Mucosa of gallbladder (tissue), 1 donor: ENCODE data around the gene TANC1. TPM values are rescaled to one million over a fixed set of nuclear protein-coding genes. Genes with fewer than 3 reads are reported as not detected.

Source experiments
- DNase-seq: peaks from one replicate; pipeline ENCODE4 v3.0.0-alpha.2; 2020; ENCODE audit warnings: low spot score
- total RNA-seq: library from RNA; stranded (reverse); gene quantifications from one replicate; pipeline ENCODE4 v1.2.1, GENCODE V29; 2021
- donor health status: DM: no; HTN: no; CAD: no.

TANC1 gene
- total RNA-seq, 1 donor from 2014 or later, result 40.1 TPM

DNA sequence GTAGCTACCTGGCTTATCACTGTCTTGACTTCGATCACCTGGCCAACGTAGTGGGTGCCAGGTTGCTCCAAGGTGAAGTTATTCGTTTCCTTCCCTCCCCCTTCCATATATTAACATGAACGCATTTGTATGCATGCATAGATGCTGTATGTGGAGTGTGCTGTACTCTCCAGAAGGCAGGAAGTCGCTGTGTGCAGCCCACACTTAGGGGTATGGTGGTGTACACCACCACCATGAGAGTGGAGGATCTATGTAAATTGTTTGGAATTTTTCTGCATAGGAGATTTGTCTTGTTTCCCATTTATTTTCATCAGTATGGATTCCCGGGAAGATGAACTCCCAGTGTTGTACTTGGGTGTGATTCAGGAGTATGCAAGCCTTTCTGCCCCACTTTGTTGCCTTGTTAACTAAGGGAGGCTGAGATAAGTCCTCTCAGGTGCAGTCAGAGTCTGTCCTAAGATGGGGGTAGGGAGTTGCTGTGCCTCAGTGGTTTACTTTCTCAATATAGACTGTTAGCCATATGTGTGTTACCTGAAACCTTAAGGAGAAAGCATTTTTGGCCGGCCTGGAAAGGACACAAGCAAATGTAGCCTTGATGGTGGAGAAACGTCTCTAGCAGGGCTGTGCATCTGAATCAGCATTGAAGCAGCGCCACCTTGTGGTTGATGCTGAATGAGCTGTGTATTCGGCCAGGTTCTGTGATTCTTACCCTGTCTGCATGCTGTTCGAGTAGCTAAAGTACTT lies 149.8 kb downstream of the TANC1 start:
- DNase-seq, result peak; percentile 90

DNA sequence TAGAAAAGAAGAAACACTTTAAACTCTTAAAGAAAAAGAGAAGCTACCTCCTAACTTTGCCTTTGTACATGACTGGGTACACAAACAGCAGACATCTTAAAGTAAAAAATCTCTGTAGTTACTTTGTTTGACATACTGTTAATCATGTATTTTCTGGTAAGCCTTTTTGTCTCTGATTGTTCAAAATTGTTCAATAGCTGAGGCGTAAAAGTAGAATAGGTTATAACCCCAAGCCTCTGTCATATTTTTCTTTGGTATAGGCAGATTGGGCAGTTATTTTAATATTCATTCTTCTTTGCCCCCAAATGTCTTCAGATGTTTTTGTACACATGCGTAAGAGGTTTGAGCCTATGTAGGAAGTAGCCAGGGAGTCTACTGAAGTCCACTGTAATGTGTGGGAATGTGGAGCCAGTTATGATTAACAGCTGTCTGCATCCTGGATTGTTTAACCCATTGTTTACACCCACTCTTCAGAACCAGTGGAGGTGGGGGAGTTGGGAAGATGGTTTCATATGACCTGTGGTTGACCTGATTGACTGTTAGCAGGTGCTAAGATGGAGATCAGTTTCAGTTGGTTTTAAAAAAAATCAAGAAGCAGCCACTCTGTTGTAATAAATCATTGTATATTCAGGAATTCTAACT lies 150.5 kb downstream of the TANC1 start:
- no peak for DNase-seq

DNA sequence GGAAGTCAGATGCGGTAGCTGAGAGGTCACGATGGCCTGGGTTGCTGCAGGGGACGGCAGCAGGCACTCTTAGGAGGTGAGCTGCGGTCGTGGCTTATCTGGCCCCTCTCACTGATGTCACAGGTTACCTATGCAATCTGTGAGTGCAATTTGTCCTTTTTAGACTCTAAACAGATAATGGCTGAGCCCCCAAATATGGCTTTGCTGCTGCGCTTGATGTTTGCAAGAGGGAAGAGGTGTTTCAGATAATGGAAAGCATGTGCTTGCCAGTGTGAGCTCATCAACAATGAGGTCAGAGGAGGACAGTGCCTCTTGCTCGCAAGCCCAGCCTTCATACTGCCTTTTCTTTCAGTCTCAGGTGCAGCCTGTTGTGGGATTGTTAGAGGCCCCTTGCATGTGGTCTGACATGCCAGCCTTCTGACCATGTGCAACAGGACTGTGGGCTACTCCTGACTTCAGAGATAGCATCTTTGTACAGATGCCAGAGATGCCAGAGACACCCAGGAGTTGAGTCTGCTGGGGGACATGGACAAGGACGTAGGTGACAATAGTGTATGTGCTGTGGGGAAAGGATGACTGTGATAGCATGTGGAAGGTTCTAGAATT lies 151.3 kb downstream of the TANC1 start:
- no peak for DNase-seq

DNA sequence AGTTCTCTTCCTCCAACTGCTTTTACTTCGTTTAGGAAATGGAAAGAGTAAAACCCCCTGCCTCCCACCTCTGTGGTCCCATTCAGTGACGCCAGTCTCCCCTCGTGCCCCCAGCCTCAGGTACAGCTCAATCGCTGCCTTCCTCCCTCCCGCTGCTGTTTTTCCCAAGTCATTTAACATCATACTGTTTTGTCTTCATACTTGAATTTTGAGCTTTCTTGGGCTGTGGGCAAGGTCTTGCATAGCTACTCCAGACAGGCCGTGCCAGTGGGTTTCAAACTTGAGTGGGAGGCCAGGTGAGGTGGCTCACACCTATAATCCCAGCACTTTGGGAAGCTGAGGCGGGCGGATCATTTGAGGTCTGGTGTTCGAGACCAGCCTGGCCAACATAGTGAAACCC lies 155.3 kb downstream of the TANC1 start:
- DNase-seq, result no peak

DNA sequence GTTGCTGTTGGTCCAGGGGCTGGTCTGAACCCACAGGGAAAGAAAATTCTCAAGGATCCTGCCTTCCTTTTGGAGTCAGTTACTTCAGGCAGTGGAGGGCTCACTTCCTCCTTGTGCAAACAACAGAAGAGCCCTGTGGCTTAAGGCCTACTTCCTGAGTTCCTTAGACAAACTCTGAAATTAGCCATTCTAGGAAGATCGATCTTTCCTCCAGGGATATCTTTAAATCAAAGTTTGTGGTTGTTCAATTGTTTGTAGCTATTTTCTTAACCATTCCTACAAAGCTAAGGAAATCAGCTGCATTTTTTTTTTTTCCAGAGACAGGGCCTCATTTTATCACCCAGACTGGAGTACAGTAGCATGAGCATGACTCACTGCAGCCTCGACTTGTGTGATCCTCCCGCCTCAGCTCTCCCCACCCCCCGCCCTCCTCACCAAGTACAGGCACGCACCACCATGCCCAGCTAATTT lies 156.0 kb downstream of the TANC1 start:
- DNase-seq, result no peak

DNA sequence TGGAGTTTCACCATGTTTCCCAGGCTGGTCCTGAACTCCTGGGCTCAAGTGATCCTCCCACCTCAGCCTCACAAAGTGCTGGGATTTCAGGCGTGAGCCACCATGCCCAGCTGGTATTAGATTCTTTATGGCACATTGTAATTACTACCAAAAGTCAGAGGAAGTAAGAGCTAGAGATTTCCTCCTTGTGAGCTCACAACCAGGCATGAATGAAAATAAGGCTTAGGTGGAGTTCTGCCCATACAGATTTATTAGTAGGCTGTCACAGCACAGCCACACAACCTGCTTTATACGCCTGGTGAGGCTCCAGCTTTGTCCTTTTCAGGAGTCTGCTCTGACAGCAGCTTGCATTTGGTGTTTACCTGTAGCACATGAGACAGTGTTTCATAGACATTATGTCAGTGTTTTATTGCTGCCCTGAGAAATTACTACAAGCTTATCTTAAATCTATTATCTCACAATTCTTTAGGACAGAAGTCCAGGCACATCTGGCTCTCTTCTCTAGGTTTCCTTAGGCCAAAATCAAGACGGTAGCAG lies 156.6 kb downstream of the TANC1 start:
- no peak for DNase-seq

DNA sequence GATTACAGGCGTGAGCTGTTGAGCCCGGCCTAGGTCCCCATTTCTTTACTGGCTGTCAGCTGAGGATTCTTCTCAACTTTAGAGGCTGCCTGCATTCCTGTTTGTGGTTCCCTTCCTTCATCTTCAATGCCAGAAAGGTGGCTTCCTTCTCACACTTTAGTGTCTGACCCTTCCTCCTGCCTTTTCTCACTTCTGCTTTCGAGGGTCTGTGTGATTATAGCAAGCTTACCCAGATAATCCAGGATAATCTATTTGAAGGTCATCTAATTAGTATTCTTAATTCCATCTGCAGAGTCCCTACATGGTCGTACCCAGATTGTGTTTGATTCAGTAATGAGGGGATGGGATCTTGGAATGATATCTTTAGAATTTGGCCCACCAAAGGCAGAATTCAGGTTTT lies 157.4 kb downstream of the TANC1 start:
- no peak for DNase-seq

DNA sequence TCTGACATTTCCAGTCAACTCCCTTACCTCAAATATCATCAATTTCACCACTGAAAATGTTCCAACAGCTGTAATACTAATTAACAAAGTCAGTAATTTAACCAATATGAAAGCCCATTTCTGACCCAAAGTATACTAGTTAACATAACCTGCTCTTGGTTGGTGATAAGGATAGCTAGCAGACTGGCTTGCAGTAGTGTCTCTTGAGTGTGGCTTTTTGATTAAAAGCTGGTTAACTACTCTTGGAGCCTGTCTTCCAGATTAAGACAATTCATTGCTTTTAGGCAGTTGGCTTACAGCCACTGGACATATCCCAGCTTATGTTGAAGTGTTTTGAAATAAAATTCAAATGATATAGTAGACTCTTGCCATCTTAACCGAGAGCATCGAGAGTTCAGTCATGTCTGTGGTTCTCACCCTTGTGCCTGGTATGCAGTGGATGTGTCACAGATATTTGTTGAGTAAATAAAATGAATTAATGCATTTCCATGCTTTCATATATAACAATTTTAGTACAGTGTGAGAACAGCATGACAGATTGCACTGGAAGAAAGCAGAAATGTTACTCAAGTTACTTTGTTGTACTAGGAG lies 158.1 kb downstream of the TANC1 start:
- no peak for DNase-seq

DNA sequence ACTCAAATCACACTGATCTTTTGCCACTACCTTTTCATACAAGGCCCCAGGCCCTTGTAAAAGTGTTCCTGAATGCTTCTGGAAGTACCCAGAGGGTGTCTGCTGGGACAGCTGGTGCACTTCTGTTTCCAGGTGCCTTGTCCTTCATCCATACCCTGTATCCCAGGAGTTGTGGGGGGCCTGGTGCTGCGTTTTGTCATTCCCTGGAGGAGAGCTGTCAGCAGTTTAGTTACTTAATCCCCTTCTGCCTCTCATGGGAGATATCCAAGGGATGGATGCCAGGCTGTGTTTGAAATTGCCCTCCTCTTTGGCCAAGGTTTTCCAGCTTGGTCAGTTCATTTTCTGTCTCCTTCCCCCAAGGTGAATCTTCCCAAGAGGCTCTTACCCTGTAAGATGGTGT lies 159.8 kb downstream of the TANC1 start:
- DNase-seq, result no peak

DNA sequence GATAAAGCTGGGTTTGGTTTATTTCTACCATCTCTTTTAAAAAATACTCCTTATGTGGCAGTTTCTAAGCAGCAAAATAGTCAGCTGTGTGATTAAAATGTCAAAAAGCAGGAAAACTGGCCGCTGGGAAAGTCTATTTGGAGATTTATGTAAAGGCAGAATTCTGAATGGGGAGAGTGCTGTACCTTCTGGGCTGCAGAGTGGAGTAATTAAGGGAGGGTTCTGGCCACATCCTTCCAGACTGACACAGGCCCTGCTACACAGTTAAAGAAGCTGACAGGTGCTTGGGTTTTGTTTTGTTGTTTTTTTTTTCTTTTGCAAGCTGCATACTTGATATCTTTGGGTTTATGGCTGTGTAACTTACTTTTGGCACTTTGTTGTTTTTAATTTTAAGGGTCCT lies 160.8 kb downstream of the TANC1 start:
- no peak for DNase-seq

DNA sequence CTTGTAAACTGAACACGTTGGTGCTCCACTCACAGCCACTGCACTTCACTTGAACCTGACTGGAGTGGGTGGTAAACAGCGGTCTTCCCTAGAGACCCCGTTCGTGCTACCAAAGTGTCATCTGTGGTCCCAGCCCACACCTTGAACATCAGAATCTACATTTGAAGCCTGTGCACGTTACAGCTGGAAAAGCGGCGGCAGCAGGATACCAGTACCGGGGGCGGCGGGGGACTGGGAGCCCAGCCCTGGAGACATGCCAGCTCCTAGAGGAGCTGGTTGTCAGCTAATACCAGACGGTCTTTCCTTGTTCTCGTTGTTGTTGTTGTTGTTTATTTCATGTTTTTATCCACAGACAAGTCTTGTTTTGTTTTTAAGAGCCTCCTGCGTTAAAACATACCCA lies 161.4 kb downstream of the TANC1 start:
- DNase-seq, result no peak

DNA sequence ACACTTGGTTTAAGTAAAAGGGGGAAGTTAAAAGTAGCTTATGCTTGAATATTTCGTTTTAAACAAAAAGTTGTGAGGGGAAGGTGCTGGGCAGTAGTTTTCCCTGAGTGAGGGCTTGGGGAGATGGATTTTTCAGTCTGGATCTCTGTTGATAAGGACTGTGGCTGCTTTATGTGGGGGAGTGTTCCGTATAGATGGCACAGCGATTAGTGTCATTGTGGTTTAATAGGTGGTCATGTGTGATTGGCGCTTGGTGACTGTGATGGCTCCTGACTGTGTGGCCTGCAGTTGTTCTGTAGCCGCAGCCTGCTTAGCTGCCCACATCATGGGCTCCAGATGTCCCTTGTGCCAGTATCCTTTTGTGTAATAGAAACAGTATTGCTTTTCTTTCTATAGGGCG lies 161.9 kb downstream of the TANC1 start:
- DNase-seq, result no peak

DNA sequence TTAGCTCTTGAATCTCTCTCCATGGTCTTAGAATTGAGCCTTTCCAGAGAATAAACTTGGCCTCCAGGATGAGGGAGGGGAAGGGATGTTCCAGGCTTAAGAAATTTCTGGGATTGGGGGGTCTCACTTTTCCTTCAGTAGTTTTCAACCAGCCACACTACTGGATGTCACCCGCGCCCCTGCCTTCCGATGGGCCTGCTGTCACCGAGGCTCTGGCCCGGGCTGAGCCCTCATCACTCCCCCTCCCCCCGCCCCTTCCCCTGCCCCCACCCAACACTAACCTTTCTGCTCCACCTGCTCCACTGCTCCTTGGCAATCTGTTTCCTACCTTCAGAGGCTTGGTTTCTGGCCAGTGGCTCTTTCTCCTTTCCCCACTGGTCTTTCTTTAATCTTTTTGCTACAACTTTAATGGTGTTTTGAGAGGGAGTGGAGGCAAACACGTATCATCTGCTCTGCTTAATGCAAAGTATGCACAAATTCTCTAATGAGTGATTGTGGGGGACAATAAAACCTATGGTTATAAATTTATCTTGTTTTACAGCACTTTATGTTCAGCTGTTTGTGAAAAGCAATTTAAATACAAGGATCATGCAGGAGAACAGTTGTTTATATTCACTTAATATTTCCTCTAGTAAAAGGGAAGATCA lies 162.9 kb downstream of the TANC1 start:
- no peak for DNase-seq

DNA sequence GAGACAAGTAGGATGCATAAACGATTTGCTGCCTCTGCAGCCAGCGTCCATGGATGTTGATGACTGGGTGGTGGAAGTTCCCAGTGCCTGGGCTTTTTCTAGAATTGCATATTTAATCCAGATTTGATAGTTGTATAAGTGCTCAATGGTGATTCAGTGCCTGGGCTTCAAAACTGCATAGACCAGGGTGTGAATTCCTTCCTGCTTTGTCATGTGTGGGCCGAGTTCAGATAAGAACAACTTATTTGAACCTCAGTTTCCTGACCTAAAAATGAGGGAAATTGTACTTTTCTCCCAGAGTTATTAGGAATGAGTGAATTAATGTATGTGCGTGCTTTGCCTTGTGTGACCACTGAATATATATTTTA lies 163.5 kb downstream of the TANC1 start:
- DNase-seq, result no peak

DNA sequence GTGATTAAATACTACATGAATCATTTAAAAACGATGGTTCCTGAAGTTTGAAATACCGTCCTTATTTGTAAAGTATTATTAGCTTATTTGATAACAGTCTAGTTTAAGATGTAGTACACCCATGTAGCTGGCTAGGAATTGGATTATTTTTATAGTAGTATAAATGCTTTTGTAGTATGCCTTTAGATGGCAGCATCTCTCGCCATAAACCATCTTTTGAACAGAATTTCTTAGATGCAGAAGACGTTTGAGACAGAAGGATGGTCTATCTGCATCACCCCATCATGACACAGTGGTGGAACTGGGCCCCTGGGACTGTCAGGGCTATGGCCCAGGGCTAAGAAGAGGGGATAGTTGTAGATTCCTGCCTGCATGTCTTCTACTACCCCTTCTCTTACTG lies 165.4 kb downstream of the TANC1 start:
- DNase-seq, result no peak

DNA sequence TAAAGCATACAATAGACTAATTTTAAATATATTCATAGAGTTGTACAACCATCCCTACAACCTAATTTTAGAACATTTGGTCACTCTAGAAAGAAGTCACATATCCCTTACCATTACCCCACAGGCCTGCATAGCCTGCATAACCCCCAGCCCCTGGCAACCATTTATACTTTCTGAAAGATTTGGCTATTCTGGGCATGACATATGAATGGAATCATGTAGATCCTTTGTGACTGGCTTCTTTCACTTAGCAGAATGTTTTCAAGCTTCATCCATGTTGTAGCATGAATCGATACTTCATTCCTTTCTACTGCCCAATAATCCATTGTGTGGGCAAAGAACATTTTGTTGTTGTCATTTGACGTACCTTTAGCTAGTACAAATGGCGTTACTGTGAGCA lies 166.5 kb downstream of the TANC1 start:
- DNase-seq, result no peak

DNA sequence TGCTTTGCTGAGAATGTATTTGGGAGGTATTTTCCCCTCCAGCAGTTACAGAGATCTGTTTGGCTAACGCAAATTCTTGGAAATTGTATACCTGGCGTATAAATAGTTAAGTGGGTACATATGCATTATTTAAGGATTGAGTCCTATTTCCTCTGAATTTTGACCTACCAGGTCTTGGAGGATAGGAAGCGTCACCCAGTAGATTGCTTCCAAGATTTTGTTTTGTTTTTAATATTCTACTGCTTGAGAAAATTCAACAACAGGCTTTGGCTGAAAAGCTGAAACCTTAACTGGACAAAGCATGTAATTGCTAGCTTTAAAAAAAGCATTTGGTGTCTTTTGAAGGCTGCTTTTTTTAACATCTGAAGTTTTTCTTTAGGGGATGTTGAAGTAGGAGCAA lies 168.0 kb downstream of the TANC1 start:
- no peak for DNase-seq

DNA sequence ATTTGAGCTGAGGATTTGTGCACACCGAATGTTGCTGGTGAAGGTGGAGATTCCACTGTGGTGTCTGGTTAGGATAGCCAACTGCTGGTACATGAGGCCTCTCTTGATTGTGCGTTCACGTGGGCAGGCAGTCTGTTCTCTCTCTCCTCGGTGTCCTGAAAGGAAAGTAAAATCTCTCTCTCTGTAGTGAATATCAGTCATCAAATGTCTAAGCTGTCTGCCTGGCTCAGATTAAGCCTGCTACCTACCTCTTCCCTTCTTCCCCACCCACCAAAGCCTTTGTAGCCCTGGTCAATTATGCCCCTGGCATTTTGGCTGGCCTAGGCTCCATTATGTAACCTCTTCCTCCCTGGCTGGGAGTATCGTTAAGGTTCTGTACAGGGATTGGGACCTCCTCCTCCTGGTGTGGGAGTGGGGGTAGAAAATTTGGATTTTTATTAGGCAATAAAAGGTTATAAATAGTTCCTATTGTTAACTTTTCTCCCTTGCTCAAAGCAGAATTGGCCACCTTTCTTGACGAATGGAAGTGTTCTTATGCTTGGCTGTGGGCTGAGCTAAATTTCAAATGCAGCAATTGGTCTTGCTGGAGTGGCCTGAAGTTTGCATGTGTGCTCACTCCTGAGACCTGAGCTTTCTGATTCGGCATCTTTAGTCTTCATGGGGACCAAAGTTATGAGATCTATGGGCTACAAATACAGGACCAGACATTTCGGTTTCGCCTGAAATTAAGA lies 169.2 kb downstream of the TANC1 start:
- DNase-seq, result no peak

DNA sequence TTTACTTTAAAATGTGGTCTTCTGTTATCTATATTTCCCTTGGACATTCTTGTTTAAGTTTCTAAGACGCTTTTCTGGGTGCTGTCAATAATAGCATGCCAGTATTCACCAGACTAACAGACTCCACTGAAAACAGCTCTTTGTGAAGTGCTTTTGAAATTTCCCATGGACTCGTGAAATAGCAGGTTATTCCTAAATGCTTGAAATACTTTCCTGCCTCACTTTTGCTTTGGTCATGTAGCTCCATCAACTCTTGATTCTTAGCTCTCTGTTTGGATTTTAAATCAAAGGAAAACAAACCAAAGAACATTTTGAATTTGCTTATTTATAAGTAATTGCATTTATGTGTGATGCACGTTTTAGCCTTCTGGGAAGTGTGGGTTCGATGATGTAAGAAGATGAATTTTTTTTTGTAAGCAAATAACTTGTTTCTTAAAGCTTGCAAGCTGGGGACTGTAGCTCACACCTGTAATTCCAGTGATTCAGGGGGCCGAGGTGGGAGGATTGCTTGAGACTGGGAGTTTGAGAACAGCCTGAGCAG lies 170.3 kb downstream of the TANC1 start:
- DNase-seq, result no peak

DNA sequence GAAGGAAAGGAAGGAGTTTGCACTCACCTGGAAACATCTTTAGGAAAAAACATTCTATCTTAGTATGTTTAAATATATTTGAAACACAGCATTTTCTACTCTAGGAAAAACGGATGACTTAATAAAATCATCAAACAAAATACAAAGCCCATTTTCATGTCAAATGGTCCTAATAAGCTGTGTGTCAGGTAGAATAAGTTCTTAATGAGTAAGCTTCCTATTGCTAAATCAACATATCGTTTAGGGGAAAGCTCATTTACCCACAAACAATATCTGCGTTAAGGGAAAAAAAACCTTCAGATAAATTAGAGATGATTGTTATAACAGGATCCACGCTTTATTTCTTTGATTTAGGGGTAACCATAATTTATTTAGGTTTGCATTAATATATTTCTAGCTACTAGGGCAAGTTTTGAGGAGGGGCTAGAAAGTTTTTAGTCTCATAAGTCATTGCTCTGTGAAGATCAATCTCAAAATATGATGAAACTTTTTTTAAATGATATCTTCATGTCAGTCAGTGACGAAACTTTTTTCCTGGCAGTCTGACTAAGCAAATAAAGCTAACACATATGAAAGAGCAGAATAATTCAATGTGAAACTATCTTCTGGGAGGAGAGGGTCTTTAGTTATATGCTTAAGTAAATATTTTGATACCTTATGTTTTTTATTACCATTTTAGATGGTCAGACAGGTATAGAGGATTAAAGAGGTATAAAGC lies 170.9 kb downstream of the TANC1 start:
- no peak for DNase-seq
